ENCODE results near the gene GPR83.
"Not testable (repeated sequence)": the region's sequence is repeated elsewhere in the genome, so short reads cannot be mapped to it uniquely, and the experiment has no call there.

DNA sequence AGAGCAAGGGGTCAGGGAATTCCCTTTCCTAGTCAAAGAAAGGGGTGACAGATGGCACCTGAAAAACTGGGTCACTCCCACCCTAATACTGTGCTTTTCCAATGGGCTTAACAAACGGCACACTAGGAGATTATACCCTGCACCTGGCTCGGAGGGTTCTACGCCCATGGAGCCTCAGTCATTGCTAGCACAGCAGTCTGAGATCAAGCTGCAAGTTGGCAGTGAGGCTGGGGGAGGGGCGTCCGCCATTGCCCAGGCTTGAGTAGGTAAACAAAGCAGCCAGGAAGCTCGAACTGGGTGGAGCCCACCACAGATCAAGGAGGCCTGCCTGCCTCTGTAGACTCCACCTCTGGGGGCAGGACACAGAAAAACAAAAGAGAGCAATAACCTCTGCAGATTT is 30.6 kb downstream of the GPR83 start:
- TF ChIP-seq, protein P1, sequence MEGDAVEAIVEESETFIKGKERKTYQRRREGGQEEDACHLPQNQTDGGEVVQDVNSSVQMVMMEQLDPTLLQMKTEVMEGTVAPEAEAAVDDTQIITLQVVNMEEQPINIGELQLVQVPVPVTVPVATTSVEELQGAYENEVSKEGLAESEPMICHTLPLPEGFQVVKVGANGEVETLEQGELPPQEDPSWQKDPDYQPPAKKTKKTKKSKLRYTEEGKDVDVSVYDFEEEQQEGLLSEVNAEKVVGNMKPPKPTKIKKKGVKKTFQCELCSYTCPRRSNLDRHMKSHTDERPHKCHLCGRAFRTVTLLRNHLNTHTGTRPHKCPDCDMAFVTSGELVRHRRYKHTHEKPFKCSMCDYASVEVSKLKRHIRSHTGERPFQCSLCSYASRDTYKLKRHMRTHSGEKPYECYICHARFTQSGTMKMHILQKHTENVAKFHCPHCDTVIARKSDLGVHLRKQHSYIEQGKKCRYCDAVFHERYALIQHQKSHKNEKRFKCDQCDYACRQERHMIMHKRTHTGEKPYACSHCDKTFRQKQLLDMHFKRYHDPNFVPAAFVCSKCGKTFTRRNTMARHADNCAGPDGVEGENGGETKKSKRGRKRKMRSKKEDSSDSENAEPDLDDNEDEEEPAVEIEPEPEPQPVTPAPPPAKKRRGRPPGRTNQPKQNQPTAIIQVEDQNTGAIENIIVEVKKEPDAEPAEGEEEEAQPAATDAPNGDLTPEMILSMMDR (IDR thresholded peaks at IDR 0.05; ENCODE audit: low read depth, low read length, missing input control), result not testable (repeated sequence)
- TF ChIP-seq JUND, YY1 (IDR thresholded peaks at IDR 0.05): not testable (repeated sequence)
- TF ChIP-seq, protein P2, sequence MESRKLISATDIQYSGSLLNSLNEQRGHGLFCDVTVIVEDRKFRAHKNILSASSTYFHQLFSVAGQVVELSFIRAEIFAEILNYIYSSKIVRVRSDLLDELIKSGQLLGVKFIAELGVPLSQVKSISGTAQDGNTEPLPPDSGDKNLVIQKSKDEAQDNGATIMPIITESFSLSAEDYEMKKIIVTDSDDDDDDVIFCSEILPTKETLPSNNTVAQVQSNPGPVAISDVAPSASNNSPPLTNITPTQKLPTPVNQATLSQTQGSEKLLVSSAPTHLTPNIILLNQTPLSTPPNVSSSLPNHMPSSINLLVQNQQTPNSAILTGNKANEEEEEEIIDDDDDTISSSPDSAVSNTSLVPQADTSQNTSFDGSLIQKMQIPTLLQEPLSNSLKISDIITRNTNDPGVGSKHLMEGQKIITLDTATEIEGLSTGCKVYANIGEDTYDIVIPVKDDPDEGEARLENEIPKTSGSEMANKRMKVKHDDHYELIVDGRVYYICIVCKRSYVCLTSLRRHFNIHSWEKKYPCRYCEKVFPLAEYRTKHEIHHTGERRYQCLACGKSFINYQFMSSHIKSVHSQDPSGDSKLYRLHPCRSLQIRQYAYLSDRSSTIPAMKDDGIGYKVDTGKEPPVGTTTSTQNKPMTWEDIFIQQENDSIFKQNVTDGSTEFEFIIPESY (IDR thresholded peaks at IDR 0.05), result not testable (repeated sequence)
